Choroid plexus epithelial cell (primary cell): Measurements from ENCODE around the gene ZNF611.
"Not testable (repeated sequence)": the region's sequence is repeated elsewhere in the genome, so short reads cannot be mapped to it uniquely, and the experiment has no call there.

Experiments
- DNase-seq: peaks from one replicate; pipeline ENCODE4 v3.0.0-alpha.2; 2010; ENCODE audit warnings: low read depth
- H3K4me3 ChIP-seq: 2 replicates; pipeline ENCODE4 v1.5.1; 2011; ENCODE audit warnings: low read depth, mild to moderate bottlenecking, control low read depth, low read length, moderate library complexity
- TF ChIP-seq, protein P1 (sequence below): conservative IDR thresholded peaks from 2 replicates; pipeline ENCODE4 v1.5.1; 2011; ENCODE audit warnings: low read depth, mild to moderate bottlenecking, control low read depth, inconsistent platforms, low read length, moderate library complexity

Gene ZNF611

DNA sequence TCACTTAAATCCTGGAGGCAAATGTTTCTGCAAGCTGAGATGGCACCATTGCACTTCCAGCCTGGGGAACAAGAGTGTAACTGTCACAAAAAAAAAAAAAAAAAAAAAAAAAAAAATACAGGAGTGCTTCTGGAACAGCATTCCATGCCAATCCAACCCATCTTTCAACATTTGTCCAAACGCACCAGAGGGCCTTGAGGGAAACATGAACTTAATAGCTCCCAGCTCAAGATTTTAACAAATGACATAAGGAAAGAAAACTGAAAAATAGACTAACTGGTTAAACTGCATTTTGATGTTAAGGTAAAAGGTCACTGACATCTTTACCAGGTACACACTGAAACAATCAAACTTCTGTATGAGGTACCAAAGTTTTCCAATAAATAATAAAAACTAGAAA, 49.0 kb downstream of the ZNF611 start:
- no peak overlapping the region for H3K4me3 ChIP-seq
- no peak for DNase-seq
- TF ChIP-seq, protein P1, sequence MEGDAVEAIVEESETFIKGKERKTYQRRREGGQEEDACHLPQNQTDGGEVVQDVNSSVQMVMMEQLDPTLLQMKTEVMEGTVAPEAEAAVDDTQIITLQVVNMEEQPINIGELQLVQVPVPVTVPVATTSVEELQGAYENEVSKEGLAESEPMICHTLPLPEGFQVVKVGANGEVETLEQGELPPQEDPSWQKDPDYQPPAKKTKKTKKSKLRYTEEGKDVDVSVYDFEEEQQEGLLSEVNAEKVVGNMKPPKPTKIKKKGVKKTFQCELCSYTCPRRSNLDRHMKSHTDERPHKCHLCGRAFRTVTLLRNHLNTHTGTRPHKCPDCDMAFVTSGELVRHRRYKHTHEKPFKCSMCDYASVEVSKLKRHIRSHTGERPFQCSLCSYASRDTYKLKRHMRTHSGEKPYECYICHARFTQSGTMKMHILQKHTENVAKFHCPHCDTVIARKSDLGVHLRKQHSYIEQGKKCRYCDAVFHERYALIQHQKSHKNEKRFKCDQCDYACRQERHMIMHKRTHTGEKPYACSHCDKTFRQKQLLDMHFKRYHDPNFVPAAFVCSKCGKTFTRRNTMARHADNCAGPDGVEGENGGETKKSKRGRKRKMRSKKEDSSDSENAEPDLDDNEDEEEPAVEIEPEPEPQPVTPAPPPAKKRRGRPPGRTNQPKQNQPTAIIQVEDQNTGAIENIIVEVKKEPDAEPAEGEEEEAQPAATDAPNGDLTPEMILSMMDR, result no peak

DNA sequence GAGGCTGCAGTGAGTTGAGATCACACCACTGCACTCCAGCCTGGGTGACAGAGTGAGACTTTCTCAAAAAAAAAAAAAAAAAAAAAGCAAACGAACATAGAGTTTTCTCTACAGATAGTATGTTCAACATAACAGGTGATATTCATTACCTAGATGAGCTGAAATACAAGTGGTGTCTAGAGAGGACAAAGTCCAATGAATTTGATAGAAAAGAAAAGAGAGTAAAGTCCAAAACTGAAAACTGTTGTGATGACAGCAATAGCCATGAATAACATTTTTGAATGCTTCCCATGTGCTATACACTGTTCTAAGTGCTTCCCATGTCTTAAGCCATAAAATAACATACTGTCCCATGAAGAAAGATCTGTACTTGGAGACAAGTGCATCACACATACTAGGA, 53.6 kb downstream of the ZNF611 start:
- not testable (repeated sequence) for H3K4me3 ChIP-seq, DNase-seq

DNA sequence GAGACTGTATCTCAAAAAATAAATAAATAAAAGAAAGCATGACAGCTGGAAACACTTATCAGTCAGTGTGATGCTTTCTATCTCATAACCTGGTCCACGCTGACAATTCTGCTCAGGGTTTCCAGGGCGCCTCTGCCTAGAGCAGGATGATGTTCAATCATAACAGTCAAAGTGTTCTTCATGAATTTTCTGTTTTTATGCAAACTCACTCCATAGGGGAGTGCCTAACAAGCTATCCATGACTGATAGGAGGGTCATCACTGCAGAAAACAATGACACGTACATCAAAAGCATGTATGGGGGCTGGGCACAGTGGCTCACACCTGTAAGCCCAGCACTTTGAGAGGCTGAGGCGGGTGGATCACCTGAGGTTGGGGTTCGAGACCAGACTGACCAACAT, 55.2 kb downstream of the ZNF611 start:
- DNase-seq, result no peak
- H3K4me3 ChIP-seq, result no peak overlapping the region
- TF ChIP-seq, protein P1, result no peak

DNA sequence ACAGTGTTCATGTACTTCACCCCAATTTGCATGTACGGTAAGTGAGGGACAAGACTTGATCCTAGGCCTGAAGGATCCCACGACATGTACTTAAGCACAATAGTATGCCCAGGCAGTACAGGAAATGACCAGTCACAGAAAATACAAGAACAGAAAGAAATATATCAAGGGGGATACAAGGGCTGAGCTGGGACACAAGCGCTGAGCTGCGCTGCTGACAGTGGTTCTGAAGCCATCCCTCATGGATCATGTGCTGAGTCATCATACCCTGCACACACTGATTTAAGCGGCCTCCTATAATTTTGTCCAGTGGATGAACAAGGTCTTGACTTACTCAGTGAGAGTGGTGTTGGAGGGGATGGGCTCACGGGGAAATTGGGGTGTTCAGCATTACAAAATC, 59.6 kb downstream of the ZNF611 start:
- not testable (repeated sequence) for H3K4me3 ChIP-seq, DNase-seq

DNA sequence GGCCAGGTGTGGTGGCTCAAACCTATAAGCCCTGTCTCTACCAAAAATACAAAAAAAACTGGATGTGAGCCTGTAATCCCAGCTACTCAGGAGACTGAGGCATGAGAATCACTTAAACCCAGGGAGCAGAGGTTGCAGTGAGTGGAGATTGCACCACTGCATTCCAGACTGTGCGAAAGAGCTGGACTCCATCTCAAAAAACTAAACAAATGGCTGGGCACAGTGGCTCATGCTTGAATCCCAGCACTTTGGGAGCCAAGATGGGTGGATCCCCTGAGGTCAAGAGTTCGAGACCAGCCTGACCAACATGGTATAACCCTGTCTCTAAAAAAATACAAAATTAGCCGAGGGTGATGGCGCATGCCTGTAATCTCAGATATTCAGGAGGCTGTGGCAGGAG, 61.8 kb downstream of the ZNF611 start:
- TF ChIP-seq, protein P1, result no peak
- no peak overlapping the region for H3K4me3 ChIP-seq

DNA sequence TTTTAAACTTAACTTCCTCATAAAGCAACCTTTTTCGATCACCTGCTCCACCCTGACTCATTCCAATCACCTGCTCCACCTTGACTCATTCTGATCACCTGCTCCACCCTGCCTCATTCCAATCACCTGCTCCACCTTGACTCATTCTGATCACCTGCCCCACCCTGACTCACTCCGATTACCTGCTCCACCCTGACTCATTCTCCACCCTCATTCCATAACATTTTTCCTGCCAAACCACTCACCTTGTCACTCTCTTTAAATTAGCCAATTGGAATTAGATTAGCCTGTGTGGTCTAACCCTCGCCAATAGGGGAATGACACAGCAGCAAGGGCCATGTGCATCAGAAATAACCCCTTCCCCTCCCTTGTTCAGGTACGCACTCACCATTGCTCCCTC, 64.8 kb downstream of the ZNF611 start:
- H3K4me3 ChIP-seq, result no peak overlapping the region
- TF ChIP-seq, protein P1, result no peak
- DNase-seq, result no peak

More for the DNA sequence above, 61.8 kb downstream of the ZNF611 start:
- peak; percentile 77 for DNase-seq

DNA sequence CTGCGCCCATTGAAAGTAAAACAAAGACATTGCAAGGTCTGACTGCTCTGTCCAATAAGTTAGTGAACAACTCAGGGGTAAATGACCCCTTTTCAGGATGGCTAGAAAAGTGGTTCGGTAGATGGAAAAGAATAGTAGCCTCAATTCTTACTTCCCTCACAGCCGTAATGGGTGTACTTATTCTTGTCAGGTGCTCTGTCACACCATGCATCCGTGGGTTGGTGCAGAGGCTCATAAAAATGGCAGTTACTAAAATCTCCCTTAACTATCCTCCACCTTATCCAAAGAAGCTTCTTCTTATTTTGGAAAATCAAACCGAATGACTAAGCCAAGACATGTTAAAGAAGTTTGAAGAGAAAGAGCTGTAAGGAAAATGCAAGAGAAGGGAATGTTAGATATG, 65.3 kb downstream of the ZNF611 start:
- TF ChIP-seq, protein P1, result no peak
- DNase-seq, result no peak
- no peak overlapping the region for H3K4me3 ChIP-seq

DNA sequence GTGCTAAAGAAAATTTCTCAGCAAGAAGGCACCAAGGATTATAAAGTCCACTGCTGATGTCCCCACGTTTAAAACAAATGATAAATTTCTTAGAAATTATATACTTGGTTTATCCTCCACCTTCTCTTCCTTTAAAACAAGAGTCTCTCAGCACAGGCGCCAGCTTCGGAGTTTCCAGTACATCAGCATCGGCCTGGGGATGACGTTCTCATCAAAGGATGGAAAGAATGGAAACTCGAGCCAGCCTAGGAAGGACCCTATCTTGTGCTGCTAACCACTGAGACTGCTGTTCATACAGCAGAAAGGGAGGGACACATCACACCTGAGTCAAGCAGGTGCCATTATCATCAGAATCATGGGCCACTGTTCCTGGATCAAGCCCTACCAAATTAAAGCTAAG, 66.9 kb downstream of the ZNF611 start:
- no peak overlapping the region for H3K4me3 ChIP-seq
- TF ChIP-seq, protein P1, result no peak
- no peak for DNase-seq
